Esophagus squamous epithelium (tissue), 5 donors: ENCODE measurements around the gene WIPF3. TPM values are rescaled to one million over a fixed set of nuclear protein-coding genes. Genes with fewer than 3 reads are reported as not detected.

Experiments
- DNase-seq: peaks from one replicate; lab custom pipeline; 2025; lab: John Stamatoyannopoulos, UW
- H3K27ac ChIP-seq, 4 donors: fragments of 200-600 bp; sonication (generic); one replicate each; pipeline ENCODE4 v1.5.1; 2016 to 2019; ENCODE audit warnings: mild to moderate bottlenecking in 1 of 4
- H3K27me3 ChIP-seq, 4 donors: fragments of 200-600 bp; sonication (generic); 1 replicate in 3 of 4; 2 replicates in 1 of 4; pipeline versions ENCODE4 v1.5.1 to v1.6.0; 2017 to 2021; ENCODE audit warnings: antibody characterized with exemption in 1 of 4
- H3K36me3 ChIP-seq, 3 donors: fragments of 200-600 bp; sonication (generic); one replicate each; pipeline ENCODE4 v1.5.1; 2016 to 2019
- H3K4me1 ChIP-seq, 3 donors: fragments of 200-600 bp; sonication (generic); one replicate each; pipeline ENCODE4 v1.5.1; 2017 to 2019
- H3K4me3 ChIP-seq, 4 donors: fragments of 200-600 bp; sonication (generic); 1 replicate in 3 of 4; 2 replicates in 1 of 4; pipeline ENCODE4 v1.5.1; 2016 to 2019; ENCODE audit warnings: mild to moderate bottlenecking in 2 of 4, moderate library complexity in 1 of 4
- H3K9me3 ChIP-seq, 3 donors: fragments of 200-600 bp; sonication (generic); one replicate each; pipeline ENCODE4 v1.5.1; 2016 to 2019
- CTCF ChIP-seq, 6 experiments: fragments of 450-650 bp in 4 of 6; fragments of 200-600 bp in 2 of 6; sonication (generic) in 2 of 6; IDR thresholded peaks; one replicate each; pipeline ENCODE4 v1.5.1; 2016 to 2019; ENCODE audit warnings: antibody characterized with exemption in 6 of 6, mild to moderate bottlenecking in 4 of 6, moderate library complexity in 4 of 6
- POLR2A ChIP-seq, 4 donors: fragments of 450-650 bp; IDR thresholded peaks; one replicate each; pipeline ENCODE4 v1.6.1; 2017; ENCODE audit warnings: antibody characterized with exemption in 4 of 4, mild to moderate bottlenecking in 4 of 4, moderate library complexity in 3 of 4
- WGBS, 2 donors: methylation state at CpG; one replicate each; pipeline ENCODE4 v1.1.5; 2018; 5-methylcytosine and 5-hydroxymethylcytosine counted together
- intact Hi-C: fragments of 100-400 bp; cut with DNase I; formaldehyde crosslinking; loops from one replicate; pipeline ENCODE4 v1.15.0; 2022
- total RNA-seq, 4 donors: library from RNA; depleted of rRNA; stranded (reverse); fragments of >200 nt; gene quantifications; one replicate each; pipeline ENCODE4 v1.1.0, GENCODE V29; 2016
- donor health status: DM: yes; HTN: yes; CAD: no.

The WIPF3 gene
- total RNA-seq, 4 donors from 2014 or later: 0.18 to 1.1 (median 0.61) TPM; not detected in 1

GRCh38 chr7:29835718-29836117, 29.4 kb downstream of the WIPF3 start:
- TF ChIP-seq CTCF (IDR thresholded peaks at IDR 0.05) (no peak), POLR2A (IDR thresholded peaks at IDR 0.05) (no peak)
- peaks cover 0 to 5% (median 0%) of the 10 kb centered on the region in 4 donors for H3K27me3 ChIP-seq
- H3K9me3 ChIP-seq: no peaks in the 10 kb centered on the region
- 75 to 77% methylated on average over 9 to 10 of the region's 12 CpGs for WGBS, 2 donors
- no peaks in the 10 kb centered on the region for H3K4me1 ChIP-seq
- H3K27ac ChIP-seq: no peak overlapping the region
- DNase-seq: no peak
- intact Hi-C loops: no loop called here
- no peaks in the 10 kb centered on the region for H3K36me3 ChIP-seq
- H3K4me3 ChIP-seq: no peak overlapping the region

GRCh38 chr7:29839302-29839701, 33.0 kb downstream of the WIPF3 start:
- TF ChIP-seq CTCF (IDR thresholded peaks at IDR 0.05) (no peak), POLR2A (IDR thresholded peaks at IDR 0.05) (no peak)
- H3K27ac ChIP-seq: no peak overlapping the region
- intact Hi-C loops: no loop called here
- DNase-seq: no peak
- no peak overlapping the region for H3K4me3 ChIP-seq
- peaks cover 0 to 11% (median 0%) of the 10 kb centered on the region in 3 donors for H3K4me1 ChIP-seq
- H3K27me3 ChIP-seq: peaks cover 0 to 20% (median 0%) of the 10 kb centered on the region in 4 donors
- WGBS, 2 donors: 34 to 51% methylated on average over 7 of the region's 7 CpGs
- no peaks in the 10 kb centered on the region for H3K9me3 ChIP-seq
- H3K36me3 ChIP-seq: no peaks in the 10 kb centered on the region

GRCh38 chr7:29839921-29840320, 33.6 kb downstream of the WIPF3 start:
- TF ChIP-seq POLR2A (IDR thresholded peaks at IDR 0.05) (no peak), CTCF (IDR thresholded peaks at IDR 0.05) (no peak)
- DNase-seq: no peak
- 81 to 87% methylated on average over 3 of the region's 3 CpGs for WGBS, 2 donors
- intact Hi-C loops: no loop called here
- H3K36me3 ChIP-seq: no peaks in the 10 kb centered on the region
- no peaks in the 10 kb centered on the region for H3K9me3 ChIP-seq
- H3K4me3 ChIP-seq: no peak overlapping the region
- H3K27me3 ChIP-seq: peaks cover 0 to 23% (median 0%) of the 10 kb centered on the region in 4 donors
- H3K4me1 ChIP-seq: peaks cover 0 to 11% (median 0%) of the 10 kb centered on the region in 3 donors
- no peak overlapping the region for H3K27ac ChIP-seq

GRCh38 chr7:29840701-29841100, 34.4 kb downstream of the WIPF3 start:
- no peak for DNase-seq
- no peaks in the 10 kb centered on the region for H3K36me3 ChIP-seq
- intact Hi-C loops: no loop called here
- H3K4me3 ChIP-seq: no peak overlapping the region
- H3K9me3 ChIP-seq: no peaks in the 10 kb centered on the region
- H3K4me1 ChIP-seq: peaks cover 0 to 11% (median 0%) of the 10 kb centered on the region in 3 donors
- TF ChIP-seq POLR2A (IDR thresholded peaks at IDR 0.05) (no peak), CTCF (IDR thresholded peaks at IDR 0.05) (no peak)
- H3K27ac ChIP-seq: no peak overlapping the region
- WGBS, 2 donors: 82 to 84% methylated on average over 6 of the region's 6 CpGs
- peaks cover 0 to 19% (median 0%) of the 10 kb centered on the region in 4 donors for H3K27me3 ChIP-seq

- 86% methylated on average over 11 of the region's 11 CpGs for WGBS, 2 donors
- Histone ChIP-seq H3K4me1 (peaks cover 0 to 11% (median 0%) of the 10 kb centered on the region in 3 donors), H3K27me3 (peaks cover 0 to 17% (median 0%) of the 10 kb centered on the region in 4 donors), H3K27ac (no peak overlapping the region), H3K36me3 (no peaks in the 10 kb centered on the region), H3K9me3 (no peaks in the 10 kb centered on the region), H3K4me3 (no peak overlapping the region)
- TF ChIP-seq POLR2A (IDR thresholded peaks at IDR 0.05) (no peak), CTCF (IDR thresholded peaks at IDR 0.05) (no peak)
- intact Hi-C loops: no loop called here
- DNase-seq: no peak
These were observed 35.8 kb downstream of the WIPF3 start for GRCh38 chr7:29841926-29842701.
